ENCODE measurements around the gene WWOX.

GRCh38 chr16:78950768-78951167 is 851.3 kb downstream of the WWOX start:
- TF ChIP-seq TAF1 (IDR thresholded peaks at IDR 0.05; ENCODE audit: borderline replicate concordance, insufficient read depth, low read length) (no peak), POLR2AphosphoS5 (IDR thresholded peaks at IDR 0.05; ENCODE audit: low read depth, low read length) (no peak), SIN3A (IDR thresholded peaks at IDR 0.05; ENCODE audit: borderline replicate concordance, insufficient read depth, low read length) (no peak)
